ENCODE measurements around the gene DPH2. TPM values are rescaled to one million over a fixed set of nuclear protein-coding genes. Genes with fewer than 3 reads are reported as not detected.
A peak's percentile ranks its signal among the peaks of the same experiment; 100 is the strongest.

Gene DPH2, protein sequence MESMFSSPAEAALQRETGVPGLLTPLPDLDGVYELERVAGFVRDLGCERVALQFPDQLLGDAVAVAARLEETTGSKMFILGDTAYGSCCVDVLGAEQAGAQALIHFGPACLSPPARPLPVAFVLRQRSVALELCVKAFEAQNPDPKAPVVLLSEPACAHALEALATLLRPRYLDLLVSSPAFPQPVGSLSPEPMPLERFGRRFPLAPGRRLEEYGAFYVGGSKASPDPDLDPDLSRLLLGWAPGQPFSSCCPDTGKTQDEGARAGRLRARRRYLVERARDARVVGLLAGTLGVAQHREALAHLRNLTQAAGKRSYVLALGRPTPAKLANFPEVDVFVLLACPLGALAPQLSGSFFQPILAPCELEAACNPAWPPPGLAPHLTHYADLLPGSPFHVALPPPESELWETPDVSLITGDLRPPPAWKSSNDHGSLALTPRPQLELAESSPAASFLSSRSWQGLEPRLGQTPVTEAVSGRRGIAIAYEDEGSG
- total RNA-seq, result 69.3 TPM

DNA sequence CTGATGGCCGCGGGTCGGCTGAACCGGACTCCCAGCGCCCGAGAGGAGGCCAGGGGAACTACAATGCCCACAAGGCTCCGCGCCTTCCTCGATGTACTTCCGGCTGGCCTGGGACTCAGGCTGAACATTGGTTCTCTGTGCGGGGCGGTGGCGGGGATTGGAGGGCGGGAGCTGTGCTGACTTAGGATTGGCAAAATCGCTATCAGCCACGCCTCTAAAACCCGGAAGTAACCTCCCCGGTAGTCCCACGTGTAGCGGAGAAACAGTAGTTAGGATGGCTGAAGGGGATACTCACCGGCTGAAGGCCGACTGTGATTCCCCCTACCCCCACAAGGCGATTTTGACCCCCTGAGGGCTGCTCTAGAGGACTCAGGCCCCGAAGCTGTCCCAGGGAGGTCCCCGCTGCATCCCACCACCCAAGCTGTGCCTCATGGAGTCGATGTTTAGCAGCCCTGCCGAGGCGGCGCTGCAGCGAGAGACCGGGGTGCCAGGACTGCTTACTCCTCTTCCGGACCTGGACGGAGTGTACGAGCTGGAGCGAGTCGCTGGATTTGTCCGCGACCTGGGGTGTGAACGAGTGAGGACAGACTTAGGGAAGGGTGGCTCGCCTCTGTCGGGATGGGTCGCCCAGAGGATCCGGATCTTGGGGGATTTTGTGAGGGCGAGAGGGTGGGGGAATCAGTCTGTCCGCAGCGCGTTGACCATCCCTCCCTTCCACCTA, at the start of gene DPH2:
Gene DPH2, plus strand, starts transcription at position 265 of the 721 bp plus-strand sequence. Its CDS starts 166 bp downstream, at position 431.
- intact Hi-C loops (cut with DNase I), result loop anchor here (1.0 to 5.0 kb wide), 3 partner anchors 21 to 263 kb away; partner anchors contain the start of genes CCDC24, IPO13 and ST3GAL3
- Histone ChIP-seq H3K4me3 (peak within 1 kb of the TSS; percentile 68 to 83), H3K4me1 (peaks cover 6 to 8% of the 10 kb centered on the region in 2 donors), H3K9me3 (no peaks in the 10 kb centered on the region), H3K27ac (no peak within 1 kb of the TSS), H3K36me3 (peaks cover 10 to 11% of the 10 kb centered on the region in 2 donors), H3K27me3 (no peaks in the 10 kb centered on the region)
- TF ChIP-seq, protein P1, sequence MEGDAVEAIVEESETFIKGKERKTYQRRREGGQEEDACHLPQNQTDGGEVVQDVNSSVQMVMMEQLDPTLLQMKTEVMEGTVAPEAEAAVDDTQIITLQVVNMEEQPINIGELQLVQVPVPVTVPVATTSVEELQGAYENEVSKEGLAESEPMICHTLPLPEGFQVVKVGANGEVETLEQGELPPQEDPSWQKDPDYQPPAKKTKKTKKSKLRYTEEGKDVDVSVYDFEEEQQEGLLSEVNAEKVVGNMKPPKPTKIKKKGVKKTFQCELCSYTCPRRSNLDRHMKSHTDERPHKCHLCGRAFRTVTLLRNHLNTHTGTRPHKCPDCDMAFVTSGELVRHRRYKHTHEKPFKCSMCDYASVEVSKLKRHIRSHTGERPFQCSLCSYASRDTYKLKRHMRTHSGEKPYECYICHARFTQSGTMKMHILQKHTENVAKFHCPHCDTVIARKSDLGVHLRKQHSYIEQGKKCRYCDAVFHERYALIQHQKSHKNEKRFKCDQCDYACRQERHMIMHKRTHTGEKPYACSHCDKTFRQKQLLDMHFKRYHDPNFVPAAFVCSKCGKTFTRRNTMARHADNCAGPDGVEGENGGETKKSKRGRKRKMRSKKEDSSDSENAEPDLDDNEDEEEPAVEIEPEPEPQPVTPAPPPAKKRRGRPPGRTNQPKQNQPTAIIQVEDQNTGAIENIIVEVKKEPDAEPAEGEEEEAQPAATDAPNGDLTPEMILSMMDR (IDR thresholded peaks at IDR 0.05), result peak in 1 of 3 experiments; percentile 2
- DNase-seq (ENCODE audit: low spot score in 2 of 2), result peak; percentile 95 to 99

DNA sequence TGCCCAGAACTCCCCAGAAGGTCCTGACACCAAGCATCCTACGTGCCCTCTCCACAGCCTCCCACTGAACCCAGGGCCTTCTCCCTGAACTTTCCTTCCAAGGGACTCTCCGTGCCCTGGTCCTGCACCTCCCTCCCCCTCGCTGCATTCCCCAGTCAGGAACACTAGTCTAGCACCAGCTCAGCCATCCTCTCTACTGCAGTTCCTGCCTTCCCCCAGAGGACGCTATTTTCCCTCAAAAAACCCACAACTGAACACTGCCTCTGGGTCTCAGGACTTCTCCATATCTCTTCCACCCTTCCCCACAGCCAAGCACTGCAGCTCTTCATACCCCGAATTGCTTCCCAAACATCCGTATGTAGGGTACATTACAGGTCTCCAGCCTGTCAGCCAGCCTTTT, 48.8 kb upstream of the DPH2 start:
- intact Hi-C loops (cut with DNase I), result no loop called here
- Histone ChIP-seq H3K27me3 (no peaks in the 10 kb centered on the region), H3K27ac (no peak overlapping the region), H3K4me1 (no peaks in the 10 kb centered on the region), H3K9me3 (no peaks in the 10 kb centered on the region), H3K36me3 (peaks cover under 1 to 20% of the 10 kb centered on the region in 2 donors), H3K4me3 (no peak overlapping the region)
- DNase-seq (ENCODE audit: low spot score in 2 of 2), result no peak
- TF ChIP-seq, protein P1 (IDR thresholded peaks at IDR 0.05), result no peak

DNA sequence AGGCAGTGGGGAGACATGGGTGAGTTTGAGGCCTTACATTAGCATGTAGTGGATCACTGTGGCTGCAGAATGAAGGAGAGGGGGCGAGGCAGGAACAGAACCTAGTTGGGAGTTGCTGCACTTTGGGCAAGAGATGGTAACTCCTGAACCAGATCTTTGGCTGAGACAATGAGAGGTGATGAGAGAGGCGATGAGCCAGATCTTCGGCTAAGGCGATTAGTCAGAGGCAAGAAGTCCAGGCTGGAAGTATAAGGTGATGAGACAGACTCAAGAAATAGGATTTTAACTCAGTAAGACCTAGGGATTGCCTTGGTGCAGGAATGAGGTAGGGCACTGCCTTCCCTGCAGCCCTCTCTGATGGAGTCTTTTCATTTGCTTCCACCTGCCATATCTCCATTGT, 45.3 kb upstream of the DPH2 start:
- Histone ChIP-seq H3K36me3 (peaks cover 5 to 29% of the 10 kb centered on the region in 2 donors), H3K9me3 (no peaks in the 10 kb centered on the region), H3K4me3 (no peak overlapping the region), H3K27ac (no peak overlapping the region), H3K27me3 (no peaks in the 10 kb centered on the region), H3K4me1 (no peaks in the 10 kb centered on the region)
- no peak for DNase-seq (ENCODE audit: low spot score in 2 of 2)
- intact Hi-C loops (cut with DNase I), result no loop called here
- TF ChIP-seq, protein P1 (IDR thresholded peaks at IDR 0.05), result no peak

DNA sequence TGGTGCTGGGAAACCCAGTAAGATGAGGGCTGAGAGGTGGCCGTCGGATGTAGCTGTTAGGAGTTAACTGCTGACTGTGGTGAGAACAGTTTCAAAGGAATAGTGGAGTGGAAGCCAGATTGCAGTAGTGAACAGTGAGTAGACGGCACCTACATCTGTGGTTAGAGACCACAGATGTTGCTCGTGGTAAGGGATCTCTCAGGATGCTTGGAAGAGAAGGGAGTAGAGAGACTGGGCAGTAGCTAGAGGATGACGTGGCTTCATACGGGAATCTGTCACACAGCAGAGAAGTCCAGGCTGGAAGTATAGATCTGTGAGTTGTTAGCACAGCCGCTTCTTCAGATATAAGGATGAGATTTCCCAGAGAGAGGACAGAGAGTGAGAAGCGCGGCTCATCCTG, 44.0 kb upstream of the DPH2 start:
- Histone ChIP-seq H3K4me3 (no peak overlapping the region), H3K27ac (no peak overlapping the region), H3K36me3 (peaks cover 5 to 24% of the 10 kb centered on the region in 2 donors), H3K9me3 (no peaks in the 10 kb centered on the region), H3K4me1 (no peaks in the 10 kb centered on the region), H3K27me3 (no peaks in the 10 kb centered on the region)
- DNase-seq (ENCODE audit: low spot score in 2 of 2), result no peak
- intact Hi-C loops (cut with DNase I), result no loop called here
- TF ChIP-seq, protein P1 (IDR thresholded peaks at IDR 0.05), result no peak

DNA sequence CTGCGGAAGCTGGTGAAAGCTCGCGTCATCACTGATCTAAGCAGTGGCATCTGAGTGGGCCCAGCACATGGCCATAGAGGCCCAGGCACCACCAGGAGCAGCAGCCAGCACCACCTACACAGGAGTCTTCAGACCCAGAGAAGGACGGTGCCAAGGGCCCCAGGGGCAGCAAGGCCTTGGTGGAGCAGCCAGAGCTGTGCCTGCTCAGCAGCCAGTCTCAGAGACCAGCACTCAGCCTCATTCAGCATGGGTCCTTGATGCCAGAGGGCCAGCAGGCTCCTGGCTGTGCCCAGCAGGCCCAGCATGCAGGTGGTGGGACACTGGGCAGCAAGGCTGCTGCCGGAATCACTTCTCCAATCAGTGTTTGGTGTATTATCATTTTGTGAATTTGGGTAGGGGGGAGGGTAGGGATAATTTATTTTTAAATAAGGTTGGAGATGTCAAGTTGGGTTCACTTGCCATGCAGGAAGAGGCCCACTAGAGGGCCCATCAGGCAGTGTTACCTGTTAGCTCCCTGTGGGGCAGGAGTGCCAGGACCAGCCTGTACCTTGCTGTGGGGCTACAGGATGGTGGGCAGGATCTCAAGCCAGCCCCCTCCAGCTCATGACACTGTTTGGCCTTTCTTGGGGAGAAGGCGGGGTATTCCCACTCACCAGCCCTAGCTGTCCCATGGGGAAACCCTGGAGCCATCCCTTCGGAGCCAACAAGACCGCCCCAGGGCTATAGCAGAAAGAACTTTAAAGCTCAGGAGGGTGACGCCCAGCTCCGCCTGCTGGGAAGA, 39.5 kb upstream of the DPH2 start:
- Histone ChIP-seq H3K36me3 (peaks cover 5 to 16% of the 10 kb centered on the region in 2 donors), H3K9me3 (no peaks in the 10 kb centered on the region), H3K27ac (no peak overlapping the region), H3K4me1 (peaks cover 8 to 12% of the 10 kb centered on the region in 2 donors), H3K4me3 (no peak overlapping the region), H3K27me3 (peaks cover 7% of the 10 kb centered on the region)
- no peak for DNase-seq (ENCODE audit: low spot score in 2 of 2)
- intact Hi-C loops (cut with DNase I), result loop anchor here (5.0 kb wide), 1 partner anchor 403 kb away; no protein-coding TSS in a partner anchor
- TF ChIP-seq, protein P1 (IDR thresholded peaks at IDR 0.05), result peak in 1 of 3 experiments; percentile 19

Data from ascending aorta (tissue), 2 donors.